MCF 10A (cell line): ENCODE data around the gene ATL2. TPM values are rescaled to one million over a fixed set of nuclear protein-coding genes. Genes with fewer than 3 reads are reported as not detected.

Experiments
- BruUV-seq: library from RNA; stranded (reverse); fragments of 400-500 nt; replicated peaks from 2 replicates; lab custom pipeline; 2021; lab: Mats Ljungman, UMichigan
- CTCF ChIA-PET: fragments of 300-600 bp; sonication (Branson Sonifier 250); formaldehyde crosslinking; extraction: SDS; loops from one replicate; lab custom pipeline; 2021; ENCODE audit warnings: antibody characterized with exemption, inconsistent platforms; lab: Yijun Ruan, JAX
- POLR2A ChIA-PET: fragments of 300-600, 350-650 bp; sonication (Branson Sonifier 250); formaldehyde crosslinking; extraction: SDS; loops from one replicate; lab custom pipeline; 2020; ENCODE audit warnings: antibody characterized with exemption, inconsistent platforms; lab: Yijun Ruan, JAX
- DNase-seq: peaks from one replicate; pipeline ENCODE4 v3.0.0-alpha.2; 2018; ENCODE audit not compliant: unreplicated experiment
- H3K27ac Mint-ChIP-seq: one replicate; pipeline ENCODE4 v1.8.0; 2022; ENCODE audit warnings: mild to moderate bottlenecking, low read depth, mixed read lengths; ENCODE audit not compliant: unreplicated experiment
- H3K27me3 Mint-ChIP-seq: one replicate; pipeline ENCODE4 v1.8.0; 2022; ENCODE audit warnings: mixed read lengths; ENCODE audit not compliant: insufficient read depth, unreplicated experiment
- H3K36me3 Mint-ChIP-seq: one replicate; pipeline ENCODE4 v1.8.0; 2022; ENCODE audit warnings: mild to moderate bottlenecking, moderate library complexity, mixed read lengths; ENCODE audit not compliant: insufficient read depth, unreplicated experiment
- H3K4me1 Mint-ChIP-seq: one replicate; pipeline ENCODE4 v1.8.0; 2022; ENCODE audit warnings: mixed read lengths; ENCODE audit not compliant: insufficient read depth, unreplicated experiment
- H3K4me3 Mint-ChIP-seq: one replicate; pipeline ENCODE4 v1.8.0; 2022; ENCODE audit warnings: mild to moderate bottlenecking, moderate library complexity, mixed read lengths; ENCODE audit not compliant: unreplicated experiment
- H3K9me3 Mint-ChIP-seq: one replicate; pipeline ENCODE4 v1.8.0; 2022; ENCODE audit warnings: mixed read lengths; ENCODE audit not compliant: unreplicated experiment
- CTCF ChIP-seq: fragments of 200-600 bp; IDR thresholded peaks from one replicate; pipeline ENCODE4 v1.8.0; 2022; ENCODE audit warnings: antibody characterized with exemption, mild to moderate bottlenecking; ENCODE audit not compliant: unreplicated experiment
- intact Hi-C: fragments of 100-400 bp; cut with micrococcal nuclease; formaldehyde crosslinking; loops from 2 replicates; pipeline ENCODE4 v1.14.1; 2022
- total RNA-seq: library from RNA; stranded (reverse); gene quantifications from 2 replicates; pipeline ENCODE4 v1.2.3, GENCODE V29; 2022

ATL2 gene
- total RNA-seq, 1 experiment from 2014 or later, result 54.2 TPM

DNA sequence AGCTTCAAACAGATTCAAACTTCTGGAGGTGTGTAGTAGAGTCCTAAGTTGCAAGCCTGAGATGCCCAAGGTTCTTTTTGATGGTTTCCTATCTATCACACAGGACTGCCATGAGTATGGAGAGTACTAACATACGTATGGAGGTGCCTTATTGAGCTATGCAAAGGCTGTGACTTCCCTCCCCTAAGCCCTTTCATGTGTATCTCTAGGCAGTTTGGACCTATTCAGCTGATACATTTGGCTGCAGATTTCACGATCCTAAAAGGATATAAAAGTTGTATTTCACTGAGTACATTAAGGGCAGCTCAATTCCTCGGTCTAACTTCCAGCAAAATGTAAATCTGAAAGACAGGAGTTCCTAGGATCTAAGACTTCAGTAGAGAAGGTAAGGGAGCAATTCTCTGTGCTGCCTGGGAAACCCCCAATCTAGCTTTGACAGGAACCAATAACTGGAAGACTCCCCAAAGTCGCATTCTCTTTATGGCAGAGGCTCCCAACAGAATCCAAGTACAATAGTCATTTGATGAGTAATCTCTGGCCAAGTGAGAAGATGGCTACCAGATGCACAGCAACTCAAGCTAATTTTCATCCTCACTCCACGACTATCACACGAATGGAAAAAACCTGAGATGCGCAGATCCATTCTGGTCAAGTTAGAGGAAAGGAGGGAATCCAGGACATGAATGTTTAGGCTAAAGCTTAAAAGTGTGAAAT, 83.8 kb downstream of the ATL2 start:
- peaks cover 6% of the 10 kb centered on the region for H3K4me1 Mint-ChIP-seq
- no peak overlapping the region for H3K27ac Mint-ChIP-seq
- H3K4me3 Mint-ChIP-seq, result no peak overlapping the region
- ChIA-PET POLR2A (interaction anchor here (1.4 kb wide), 1 partner anchor 10 kb away, joined by 3 read pairs; no protein-coding TSS in a partner anchor), CTCF (interaction anchor here (0.6 to 1.3 kb wide), 4 partner anchors 215 to 902 kb away, joined by 3 to 7 read pairs (median 3); no protein-coding TSS in a partner anchor)
- H3K27me3 Mint-ChIP-seq, result no peaks in the 10 kb centered on the region
- no peak for DNase-seq
- peaks cover 46% of the 10 kb centered on the region for H3K36me3 Mint-ChIP-seq
- no peaks in the 10 kb centered on the region for H3K9me3 Mint-ChIP-seq
- no peak for TF ChIP-seq CTCF
- BruUV-seq, result no TSS peak
- intact Hi-C loops, result no loop called here

GRCh38 chr2:38290332-38290731, 86.7 kb downstream of the ATL2 start:
- H3K27ac Mint-ChIP-seq, result no peak overlapping the region
- POLR2A ChIA-PET, result no interaction called here

GRCh38 chr2:38284971-38285370, 92.1 kb downstream of the ATL2 start:
- no peak overlapping the region for H3K27ac Mint-ChIP-seq
- H3K36me3 Mint-ChIP-seq, result no peaks in the 10 kb centered on the region
- no peak for TF ChIP-seq CTCF
- peaks cover 31% of the 10 kb centered on the region for H3K27me3 Mint-ChIP-seq
- POLR2A ChIA-PET, result interaction anchor here (0.7 kb wide), 1 partner anchor 314 kb away, joined by 3 read pairs; no protein-coding TSS in a partner anchor
- no peak for DNase-seq
- H3K9me3 Mint-ChIP-seq, result no peaks in the 10 kb centered on the region
- BruUV-seq, result no TSS peak
- intact Hi-C loops, result no loop called here
- no peak overlapping the region for H3K4me3 Mint-ChIP-seq
- CTCF ChIA-PET, result interaction anchor here (0.6 to 1.0 kb wide), 2 partner anchors 33 to 251 kb away, joined by 3 read pairs; no protein-coding TSS in a partner anchor
- no peaks in the 10 kb centered on the region for H3K4me1 Mint-ChIP-seq

More at GRCh38 chr2:38290332-38290731, 86.7 kb downstream of the ATL2 start:
- no peaks in the 10 kb centered on the region for H3K9me3 Mint-ChIP-seq
- H3K4me1 Mint-ChIP-seq, result no peaks in the 10 kb centered on the region
- no peak for DNase-seq
- peaks cover 18% of the 10 kb centered on the region for H3K36me3 Mint-ChIP-seq
- TF ChIP-seq CTCF, result no peak
- CTCF ChIA-PET, result interaction anchor here (0.7 to 1.5 kb wide), 2 partner anchors 218 to 335 kb away, joined by 4 read pairs; no protein-coding TSS in a partner anchor
- no TSS peak for BruUV-seq
- H3K27me3 Mint-ChIP-seq, result peaks cover 16% of the 10 kb centered on the region
- H3K4me3 Mint-ChIP-seq, result no peak overlapping the region
- intact Hi-C loops, result no loop called here

DNA sequence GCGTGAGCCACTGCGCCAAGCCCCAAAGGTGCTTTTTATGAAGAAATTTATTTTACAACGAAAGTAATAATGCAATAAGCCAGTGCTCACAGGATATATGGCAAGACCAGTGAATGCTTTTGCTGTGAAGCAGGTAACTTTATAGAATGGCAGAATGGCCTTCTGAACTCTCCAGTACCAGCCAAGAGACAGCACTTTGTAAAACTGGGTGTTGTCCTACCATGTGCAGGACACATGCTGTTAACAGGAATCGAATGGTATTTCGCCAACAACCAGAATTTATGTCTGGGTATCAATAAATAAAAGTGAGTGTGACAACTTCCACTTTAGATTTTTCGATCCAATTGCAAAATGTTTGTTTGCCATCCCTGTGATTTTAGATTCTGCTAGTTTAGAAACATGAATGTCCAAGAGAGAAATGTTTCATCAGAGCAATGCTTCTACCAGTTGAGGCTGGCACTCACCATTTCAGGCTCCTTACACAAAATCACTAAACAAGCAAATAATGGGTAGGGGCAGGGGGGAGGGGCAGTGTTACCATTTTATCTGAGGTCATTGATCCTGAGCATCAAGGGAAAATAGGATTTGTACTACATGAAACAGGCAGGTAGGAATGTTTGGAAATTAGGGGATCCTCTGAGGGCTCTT, 95.9 kb downstream of the ATL2 start:
- intact Hi-C loops, result no loop called here
- Mint-ChIP-seq H3K27me3 (peaks cover 15% of the 10 kb centered on the region), H3K4me1 (no peaks in the 10 kb centered on the region), H3K27ac (no peak overlapping the region), H3K9me3 (no peaks in the 10 kb centered on the region), H3K36me3 (no peaks in the 10 kb centered on the region), H3K4me3 (no peak overlapping the region)
- BruUV-seq, result no TSS peak
- ChIA-PET POLR2A (interaction anchor here (0.5 to 1.6 kb wide), 2 partner anchors 8 to 1092 kb away, joined by 3 read pairs; no protein-coding TSS in a partner anchor), CTCF (interaction anchor here (0.9 kb wide), 1 partner anchor 228 kb away, joined by 4 read pairs; no protein-coding TSS in a partner anchor)
- TF ChIP-seq CTCF, result no peak
- no peak for DNase-seq
